Measurements from ENCODE around the gene IPO9. TPM values are rescaled to one million over a fixed set of nuclear protein-coding genes. Genes with fewer than 3 reads are reported as not detected.
A peak's percentile ranks its signal among the peaks of the same experiment; 100 is the strongest.
"Not testable (repeated sequence)": the region's sequence is repeated elsewhere in the genome, so short reads cannot be mapped to it uniquely, and the experiment has no call there.

Gene IPO9
- total RNA-seq, 1 donor from 2014 or later = 13.2 TPM

GRCh38 chr1:201809876-201810275, 19.1 kb upstream of the IPO9 start:
- DNase-seq (ENCODE audit: low spot score) = no peak

DNA sequence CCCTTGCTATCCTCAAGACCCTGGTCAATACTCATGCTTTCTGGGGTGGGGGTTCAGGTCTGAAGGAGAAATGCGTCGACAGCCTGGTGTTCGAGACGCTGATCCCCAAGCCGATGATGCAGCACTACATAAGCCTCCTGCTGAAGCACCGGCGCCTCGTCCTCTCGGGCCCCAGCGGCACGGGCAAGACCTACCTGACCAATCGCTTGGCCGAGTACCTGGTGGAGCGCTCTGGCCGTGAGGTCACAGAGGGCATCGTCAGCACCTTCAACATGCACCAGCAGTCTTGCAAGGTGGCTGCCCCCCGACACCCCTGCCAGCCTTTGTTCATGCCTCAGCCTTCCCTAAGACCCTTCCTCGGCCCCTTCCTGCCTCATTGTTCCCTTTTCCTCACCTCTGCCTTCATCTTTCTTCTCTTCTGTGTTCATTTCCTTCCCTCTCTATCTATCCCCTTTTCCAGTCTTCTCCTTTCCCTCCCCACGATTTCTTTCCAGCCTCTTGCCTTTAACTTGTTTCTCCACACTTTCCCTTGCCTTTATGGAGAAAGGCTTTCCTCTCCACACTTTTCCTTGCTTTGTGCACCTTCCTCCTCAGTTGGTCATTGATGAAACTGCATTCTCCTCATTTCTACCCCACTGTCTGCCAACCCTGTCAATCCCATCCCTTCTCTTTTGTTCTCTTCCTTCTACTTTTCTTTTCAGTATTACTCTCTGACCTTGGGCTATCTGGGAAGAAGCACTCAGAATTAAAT, 18.3 kb upstream of the IPO9 start:
- no peak for DNase-seq (ENCODE audit: low spot score)

- no peak for DNase-seq (ENCODE audit: low spot score)
Observed at GRCh38 chr1:201813226-201813625, 15.7 kb upstream of the IPO9 start.

DNA sequence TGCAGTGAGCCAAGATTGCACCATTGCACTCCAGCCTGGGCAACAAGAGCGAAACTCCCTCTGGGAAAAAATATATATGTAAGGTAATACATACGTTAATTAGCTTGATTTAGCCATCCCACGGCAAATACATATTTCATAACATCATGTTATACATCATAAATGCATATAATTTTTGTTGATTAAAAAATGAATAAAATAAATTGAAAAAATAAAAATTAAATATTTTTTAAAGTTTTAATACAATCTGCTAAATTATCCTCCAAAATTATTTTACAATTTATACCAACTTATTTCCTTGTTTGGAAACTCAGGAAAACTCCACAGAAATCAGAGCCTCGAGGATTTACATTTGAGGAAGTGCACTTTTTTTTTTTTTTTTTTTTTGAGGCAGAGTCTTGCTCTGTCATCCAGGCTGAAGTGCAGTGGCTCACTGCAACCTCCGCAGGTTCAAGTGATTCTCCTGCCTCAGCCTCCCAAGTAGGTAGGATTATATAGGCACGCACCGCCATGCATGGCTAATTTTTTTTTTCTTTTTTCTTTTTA, 12.6 kb upstream of the IPO9 start:
- no peak for DNase-seq (ENCODE audit: low spot score)

- DNase-seq (ENCODE audit: low spot score) = no peak
Observed at GRCh38 chr1:201818971-201819750, 9.8 kb upstream of the IPO9 start.

DNA sequence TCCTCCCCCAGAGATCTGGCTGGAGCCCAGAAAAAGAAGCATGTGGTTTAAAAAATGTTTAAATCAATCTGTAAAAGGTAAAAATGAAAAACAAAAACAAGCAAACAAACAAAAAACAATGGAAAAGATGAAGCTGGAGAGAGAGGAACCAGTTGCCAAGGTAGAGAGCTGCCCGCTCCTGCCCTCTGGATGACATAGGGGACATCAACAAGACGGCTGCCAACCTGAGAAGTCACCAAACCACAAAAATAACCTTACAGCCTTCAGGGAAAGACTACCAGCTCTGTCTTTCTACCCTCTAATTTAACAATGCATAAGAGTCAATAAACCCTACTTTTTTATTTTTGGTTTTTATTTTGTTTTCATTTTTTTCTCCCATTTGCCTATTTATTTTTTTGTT, 8.5 kb upstream of the IPO9 start:
- DNase-seq (ENCODE audit: low spot score) = no peak

DNA sequence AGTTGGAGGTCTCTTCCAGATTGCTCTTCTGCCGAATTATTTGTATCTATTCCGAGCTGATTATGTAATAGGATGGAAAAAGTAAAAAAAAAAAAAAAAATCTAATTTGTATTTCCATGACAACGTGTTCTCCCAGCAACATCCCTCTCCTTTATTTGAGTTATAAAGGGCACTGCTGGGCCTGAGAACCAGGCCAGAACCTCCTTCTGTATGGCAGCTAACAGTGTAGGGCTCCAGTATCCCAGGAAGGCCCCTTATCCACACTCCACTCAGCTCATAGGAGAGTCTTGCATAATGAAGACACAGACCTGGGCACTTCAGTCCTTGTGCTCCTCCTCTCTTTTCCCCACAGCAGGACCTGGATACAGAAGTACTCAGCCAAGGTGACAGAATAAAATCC, 3.7 kb upstream of the IPO9 start:
- no peak for DNase-seq (ENCODE audit: low spot score)

GRCh38 chr1:201826830-201827229, 2.1 kb upstream of the IPO9 start:
- no peak for DNase-seq (ENCODE audit: low spot score)

- DNase-seq (ENCODE audit: low spot score) = no peak
Observed at GRCh38 chr1:201827321-201828216, 1.4 kb upstream of the IPO9 start.

GRCh38 chr1:201828217-201828819, 639 bp upstream of the IPO9 start:
- DNase-seq (ENCODE audit: low spot score) = peak; percentile 10

- DNase-seq (ENCODE audit: low spot score) = no peak
Observed at GRCh38 chr1:201831371-201831770, 2.4 kb downstream of the IPO9 start.

- DNase-seq (ENCODE audit: low spot score) = no peak
Observed at GRCh38 chr1:201834621-201835020, 5.7 kb downstream of the IPO9 start.

- DNase-seq (ENCODE audit: low spot score) = no peak
Observed at GRCh38 chr1:201838381-201838780, 9.4 kb downstream of the IPO9 start.

DNA sequence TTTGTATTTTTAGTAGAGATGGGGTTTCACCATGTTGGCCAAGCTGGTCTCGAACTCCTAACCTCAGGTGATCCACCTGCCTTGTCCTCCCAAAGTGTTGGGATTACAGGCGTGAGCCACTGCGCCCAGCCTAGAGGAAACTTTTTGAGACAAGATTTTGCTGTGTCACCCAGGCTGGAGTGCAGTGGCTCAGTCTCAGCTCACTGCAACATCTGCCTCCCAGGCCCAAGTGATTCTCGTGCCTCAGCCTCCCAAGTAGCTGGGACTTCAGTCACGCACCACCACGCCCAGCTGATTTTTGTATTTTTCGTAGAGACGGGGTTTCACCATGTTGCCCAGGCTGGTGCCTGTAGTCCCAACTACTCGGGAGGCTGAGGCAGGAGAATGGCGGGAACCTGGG, 10.1 kb downstream of the IPO9 start:
- DNase-seq (ENCODE audit: low spot score) = not testable (repeated sequence)

DNA sequence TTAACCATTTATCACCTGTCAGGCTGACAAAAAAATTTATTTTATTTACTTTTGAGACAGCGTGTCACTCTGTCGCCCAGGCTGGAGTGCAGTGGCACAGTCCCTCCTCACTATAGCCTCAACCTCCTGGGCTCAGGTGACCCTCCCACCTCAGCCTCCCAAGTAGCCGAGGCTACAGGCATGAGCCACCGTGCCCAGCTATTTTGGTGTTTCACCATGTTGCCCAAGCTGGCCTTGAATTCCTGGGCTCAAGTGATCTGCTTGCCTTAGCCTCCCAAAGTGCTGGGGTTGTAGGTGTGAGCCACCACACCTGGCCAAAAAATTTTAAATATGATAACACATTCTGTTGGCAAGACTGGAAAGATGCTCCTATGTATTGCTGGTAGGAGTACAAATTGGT, 11.1 kb downstream of the IPO9 start:
- DNase-seq (ENCODE audit: low spot score) = no peak

DNA sequence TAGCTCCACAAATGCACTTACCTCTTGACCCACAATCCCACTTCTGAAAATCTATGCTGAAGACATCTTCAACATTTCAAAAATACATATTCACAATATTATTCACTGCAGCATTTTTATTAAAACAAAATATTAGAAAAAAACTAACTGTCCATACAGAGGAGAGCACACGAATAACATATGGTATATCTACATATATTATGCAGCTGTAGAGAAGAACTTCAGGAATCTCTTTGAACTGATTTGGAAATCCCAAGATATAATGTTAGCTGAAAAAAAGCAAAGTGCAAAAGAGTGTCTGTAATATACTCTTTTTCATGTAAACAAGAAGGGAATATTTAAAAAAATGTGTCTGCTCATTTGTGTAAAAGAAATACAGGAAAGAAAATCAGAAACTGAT, 11.5 kb downstream of the IPO9 start:
- DNase-seq (ENCODE audit: low spot score) = no peak

DNA sequence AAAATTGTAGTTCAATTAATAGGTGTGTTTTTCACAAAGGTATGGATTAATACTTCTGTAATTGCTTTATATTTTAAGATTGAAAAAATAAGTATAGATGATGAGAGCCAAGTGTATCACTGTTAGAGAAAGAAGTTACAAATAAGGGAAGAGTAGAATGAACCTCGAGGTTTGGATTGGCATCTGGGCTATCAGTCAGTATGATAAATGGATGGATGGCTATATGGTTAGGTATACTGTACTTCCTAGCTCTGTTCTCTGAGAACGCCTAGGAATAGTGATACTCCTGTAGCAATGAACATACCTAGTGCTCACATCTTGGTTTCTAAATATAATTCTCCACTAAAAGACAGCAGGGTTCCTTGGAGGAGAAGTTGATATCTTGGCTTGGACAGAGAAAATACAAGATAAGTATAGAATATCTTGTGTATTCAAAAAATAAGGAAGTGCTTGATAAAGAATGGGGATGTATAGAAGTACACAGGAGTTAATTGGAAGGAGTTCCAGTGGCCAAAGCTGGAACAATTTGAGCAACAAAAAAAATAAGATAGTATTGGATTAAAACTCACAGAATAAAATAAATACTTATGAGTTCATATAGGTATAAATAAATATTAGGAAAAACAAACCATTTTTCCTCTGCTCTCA, 12.4 kb downstream of the IPO9 start:
- DNase-seq (ENCODE audit: low spot score) = no peak

- DNase-seq (ENCODE audit: low spot score) = no peak
Observed at GRCh38 chr1:201842472-201843027, 13.6 kb downstream of the IPO9 start.

GRCh38 chr1:201845331-201846083, 16.6 kb downstream of the IPO9 start:
- no peak for DNase-seq (ENCODE audit: low spot score)

DNA sequence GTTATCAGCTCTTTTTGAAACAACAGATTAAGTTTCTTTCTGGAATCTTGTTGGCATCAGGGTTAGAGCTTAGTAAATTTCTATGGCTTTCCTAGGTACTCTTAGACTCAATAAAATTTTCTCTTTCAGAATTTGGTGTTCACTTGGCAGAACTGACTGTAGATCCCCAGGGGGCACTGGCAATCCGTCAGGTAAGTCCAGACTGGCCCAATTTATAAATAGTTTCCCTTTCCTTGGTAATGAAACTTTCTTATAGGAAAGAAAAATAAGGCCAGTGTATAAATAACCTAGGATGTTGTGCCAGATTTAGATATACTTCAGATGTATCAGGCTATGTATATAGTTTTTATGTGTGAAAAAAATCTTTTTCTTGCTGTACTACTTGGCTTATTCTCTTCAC, 18.2 kb downstream of the IPO9 start:
- DNase-seq (ENCODE audit: low spot score) = no peak
